OCI-LY1 (cell line): ENCODE measurements around the gene PRR5L.

Experiments
- H2AFZ ChIP-seq: fragments of 200-600 bp; sonication (generic), shearing (Covaris generic); 2 replicates; pipeline ENCODE4 v1.6.0; 2014; ENCODE audit warnings: antibody characterized with exemption, mild to moderate bottlenecking, low read length
- H3F3A ChIP-seq: fragments of 200-600 bp; sonication (generic), shearing (Covaris generic); 2 replicates; pipeline ENCODE4 v1.6.0; 2014; ENCODE audit warnings: mild to moderate bottlenecking, antibody characterized with exemption, low read length, moderate library complexity; ENCODE audit not compliant: insufficient read depth
- H3K27ac ChIP-seq: fragments of 200-600 bp; sonication (generic); 2 replicates; pipeline ENCODE4 v1.5.1; 2014; ENCODE audit warnings: low read length, mixed run types, mild to moderate bottlenecking, low read depth; ENCODE audit not compliant: poor library complexity, severe bottlenecking
- H3K27me3 ChIP-seq: fragments of 200-600 bp; sonication (generic); 2 replicates; pipeline ENCODE4 v1.6.0; 2014; ENCODE audit warnings: antibody characterized with exemption, mild to moderate bottlenecking, low read length, moderate library complexity; ENCODE audit not compliant: insufficient read depth
- H3K36me3 ChIP-seq: fragments of 200-600 bp; sonication (generic); 2 replicates; pipeline ENCODE4 v1.6.1; 2014; ENCODE audit warnings: mild to moderate bottlenecking, antibody characterized with exemption, low read length, moderate library complexity, mixed read lengths; ENCODE audit not compliant: insufficient read depth
- H3K4me1 ChIP-seq: fragments of 200-600 bp; sonication (generic); 2 replicates; pipeline ENCODE4 v1.5.1; 2014; ENCODE audit warnings: mild to moderate bottlenecking, low read length, moderate library complexity; ENCODE audit not compliant: insufficient read depth, severe bottlenecking
- H3K4me2 ChIP-seq: fragments of 200-600 bp; sonication (generic), shearing (Covaris generic); 2 replicates; pipeline ENCODE4 v1.6.1; 2014; ENCODE audit warnings: low read length
- H3K4me3 ChIP-seq: fragments of 200-600 bp; sonication (generic); 2 replicates; pipeline ENCODE4 v1.5.1; 2014; ENCODE audit warnings: low read length, low read depth, mild to moderate bottlenecking, mixed read lengths; ENCODE audit not compliant: poor library complexity, severe bottlenecking
- H3K79me2 ChIP-seq: fragments of 200-600 bp; shearing (Covaris generic); 2 replicates; pipeline ENCODE4 v1.6.1; 2016; ENCODE audit warnings: mixed run types, low read length, mixed read lengths; ENCODE audit not compliant: insufficient read depth
- H3K9ac ChIP-seq: fragments of 200-600 bp; sonication (generic), shearing (Covaris generic); 2 replicates; pipeline ENCODE4 v1.6.1; 2014; ENCODE audit warnings: mild to moderate bottlenecking, low read length, mixed read lengths
- H3K9me2 ChIP-seq: fragments of 200-600 bp; sonication (generic), shearing (Covaris generic); 2 replicates; pipeline ENCODE4 v1.6.1; 2014; ENCODE audit warnings: low read depth, mild to moderate bottlenecking, low read length, mixed read lengths
- H3K9me3 ChIP-seq: fragments of 200-600 bp; shearing (Covaris generic); 2 replicates; pipeline ENCODE4 v1.6.1; 2014; ENCODE audit warnings: low read length, mixed read lengths
- H4K20me1 ChIP-seq: fragments of 200-600 bp; sonication (generic), shearing (Covaris generic); 2 replicates; pipeline ENCODE4 v1.6.0; 2016; ENCODE audit warnings: mild to moderate bottlenecking, low read length; ENCODE audit not compliant: insufficient read depth
- CTCF ChIP-seq: fragments of 200-600 bp; sonication (generic), shearing (Covaris generic); IDR thresholded peaks from 2 replicates; pipeline ENCODE4 v1.5.1; 2017; ENCODE audit warnings: mild to moderate bottlenecking, antibody characterized with exemption, low read length, moderate library complexity, mixed read lengths
- EZH2 ChIP-seq: fragments of 200-600 bp; sonication (generic), shearing (Covaris generic); IDR thresholded peaks from 2 replicates; pipeline ENCODE4 v1.8.0; 2017; ENCODE audit warnings: borderline replicate concordance, mixed run types, mild to moderate bottlenecking, antibody characterized with exemption, low read length, moderate library complexity, mixed read lengths

The PRR5L gene

GRCh38 chr11:36490026-36490806 lies 194.1 kb downstream of the PRR5L start:
- peaks cover 59% of the 10 kb centered on the region for H3K36me3 ChIP-seq
- no peak overlapping the region for H3K4me2 ChIP-seq
- H3K79me2 ChIP-seq = no peaks in the 10 kb centered on the region
- no peaks in the 10 kb centered on the region for H4K20me1 ChIP-seq
- no peaks in the 10 kb centered on the region for H3K27me3 ChIP-seq
- H3K4me3 ChIP-seq = no peak overlapping the region
- no peak overlapping the region for H3K9ac ChIP-seq
- no peaks in the 10 kb centered on the region for H3K9me3 ChIP-seq
- H3F3A ChIP-seq = no peaks in the 10 kb centered on the region
- no peak overlapping the region for H2AFZ ChIP-seq
- TF ChIP-seq CTCF (no peak), EZH2 (no peak)
- no peak overlapping the region for H3K27ac ChIP-seq
- peaks cover 15% of the 10 kb centered on the region for H3K4me1 ChIP-seq
- no peaks in the 10 kb centered on the region for H3K9me2 ChIP-seq

GRCh38 chr11:36492724-36493304 lies 196.7 kb downstream of the PRR5L start:
- Histone ChIP-seq H3K9me3 (no peaks in the 10 kb centered on the region), H3K4me3 (no peak overlapping the region), H3K27ac (no peak overlapping the region), H3K4me1 (peaks cover 10% of the 10 kb centered on the region), H3K36me3 (peaks cover 60% of the 10 kb centered on the region), H3K4me2 (no peak overlapping the region), H3F3A (no peaks in the 10 kb centered on the region), H3K79me2 (no peaks in the 10 kb centered on the region), H3K27me3 (no peaks in the 10 kb centered on the region), H2AFZ (no peak overlapping the region), H3K9ac (no peak overlapping the region), H3K9me2 (no peaks in the 10 kb centered on the region), H4K20me1 (no peaks in the 10 kb centered on the region)
- TF ChIP-seq EZH2 (no peak), CTCF (peak; percentile 91)

- H3K4me2 ChIP-seq = no peak overlapping the region
- H3K79me2 ChIP-seq = no peaks in the 10 kb centered on the region
- no peak overlapping the region for H3K4me3 ChIP-seq
- H4K20me1 ChIP-seq = no peaks in the 10 kb centered on the region
- no peak overlapping the region for H3K27ac ChIP-seq
- H3K27me3 ChIP-seq = no peaks in the 10 kb centered on the region
- TF ChIP-seq EZH2 (no peak), CTCF (no peak)
- no peak overlapping the region for H3K9ac ChIP-seq
- peaks cover 4% of the 10 kb centered on the region for H3K4me1 ChIP-seq
- H3K9me3 ChIP-seq = no peaks in the 10 kb centered on the region
- peaks cover 64% of the 10 kb centered on the region for H3K36me3 ChIP-seq
- no peaks in the 10 kb centered on the region for H3K9me2 ChIP-seq
- no peaks in the 10 kb centered on the region for H3F3A ChIP-seq
- H2AFZ ChIP-seq = no peak overlapping the region
These were observed 197.2 kb downstream of the PRR5L start for GRCh38 chr11:36493332-36493731.
